GM20431 (cell line): Measurements from ENCODE around the gene AHI1.

Source experiments
- in situ Hi-C: fragments of 300-500 bp; cut with MseI, MboI; formaldehyde crosslinking; loops from one replicate; pipeline ENCODE4 v1.15.0; 2020; ENCODE audit warnings: low sequenced_read_pairs; ENCODE audit not compliant: unreplicated experiment

AHI1 gene

GRCh38 chr6:135280375-135281136 is 217.0 kb downstream of the AHI1 start:
- in situ Hi-C loops = no loop called here

GRCh38 chr6:135277422-135277821 is 220.1 kb downstream of the AHI1 start:
- in situ Hi-C loops = no loop called here

GRCh38 chr6:135274561-135275293 is 222.8 kb downstream of the AHI1 start:
- in situ Hi-C loops = no loop called here

- in situ Hi-C loops = no loop called here
Measured at GRCh38 chr6:135271626-135272025, 225.9 kb downstream of the AHI1 start.

- in situ Hi-C loops = no loop called here
Measured at GRCh38 chr6:135270676-135271536, 226.6 kb downstream of the AHI1 start.

- in situ Hi-C loops = no loop called here
Measured at GRCh38 chr6:135269481-135269891, 228.1 kb downstream of the AHI1 start.

- in situ Hi-C loops = no loop called here
Measured at GRCh38 chr6:135268740-135269139, 228.8 kb downstream of the AHI1 start.

- in situ Hi-C loops = no loop called here
Measured at GRCh38 chr6:135268263-135268662, 229.3 kb downstream of the AHI1 start.

GRCh38 chr6:135267085-135267484 is 230.5 kb downstream of the AHI1 start:
- in situ Hi-C loops = no loop called here

GRCh38 chr6:135266675-135267074 is 230.9 kb downstream of the AHI1 start:
- in situ Hi-C loops = no loop called here

- in situ Hi-C loops = no loop called here
Measured at GRCh38 chr6:135265278-135265677, 232.3 kb downstream of the AHI1 start.

GRCh38 chr6:135261872-135262725 is 235.4 kb downstream of the AHI1 start:
- in situ Hi-C loops = no loop called here

GRCh38 chr6:135260612-135261011 is 236.9 kb downstream of the AHI1 start:
- in situ Hi-C loops = no loop called here

- in situ Hi-C loops = no loop called here
Measured at GRCh38 chr6:135258970-135259369, 238.6 kb downstream of the AHI1 start.

- in situ Hi-C loops = no loop called here
Measured at GRCh38 chr6:135257631-135258405, 239.7 kb downstream of the AHI1 start.

- in situ Hi-C loops = no loop called here
Measured at GRCh38 chr6:135256866-135257265, 240.7 kb downstream of the AHI1 start.

GRCh38 chr6:135254471-135254870 is 243.1 kb downstream of the AHI1 start:
- in situ Hi-C loops = no loop called here

GRCh38 chr6:135251498-135252441 is 245.8 kb downstream of the AHI1 start:
- in situ Hi-C loops = no loop called here
